ENCODE results near the gene MCCD1. TPM values are rescaled to one million over a fixed set of nuclear protein-coding genes. Genes with fewer than 3 reads are reported as not detected.

Gene MCCD1
- total and polyA plus RNA-seq, 4 donors = 0.33 TPM; not detected in 3

GRCh38 chr6:31541059-31541657, 12.4 kb downstream of the MCCD1 start:
- Histone ChIP-seq H3K36me3 (ENCODE audit: control insufficient read depth, insufficient read depth, low read length) (peaks cover 39% of the 10 kb centered on the region), H3K9me3 (ENCODE audit: control insufficient read depth, insufficient read depth, low read length) (no peaks in the 10 kb centered on the region), H3K27me3 (ENCODE audit: control insufficient read depth, insufficient read depth, low read length) (no peaks in the 10 kb centered on the region), H3K27ac (ENCODE audit: low read depth, low read length) (peak overlapping the region; percentile 97), H3K4me3 (ENCODE audit: low read depth, low read length) (peak overlapping the region; percentile 95), H3K4me1 (ENCODE audit: control insufficient read depth, insufficient read depth, low read length) (peaks cover 36% of the 10 kb centered on the region)
- DNase-seq (ENCODE audit: low read depth in 4 of 6, low spot score in 6 of 6) = peak in 4 of 6 donors; percentile 7 to 55 (median 12)
- 0% methylated on average over 10 of the region's 21 CpGs for WGBS (ENCODE audit: insufficient coverage)

- no peaks in the 10 kb centered on the region for H3K27me3 ChIP-seq (ENCODE audit: control insufficient read depth, insufficient read depth, low read length)
- peak; percentile 93 to 99 (median 97) for DNase-seq (ENCODE audit: low read depth in 4 of 6, low spot score in 6 of 6)
- peak within 1 kb of the TSS; percentile 95 for H3K4me3 ChIP-seq (ENCODE audit: low read depth, low read length)
- peak within 1 kb of the TSS; percentile 97 for H3K27ac ChIP-seq (ENCODE audit: low read depth, low read length)
- WGBS (ENCODE audit: insufficient coverage) = under 1% methylated on average over 38 of the region's 43 CpGs
- H3K9me3 ChIP-seq (ENCODE audit: control insufficient read depth, insufficient read depth, low read length) = no peaks in the 10 kb centered on the region
- H3K36me3 ChIP-seq (ENCODE audit: control insufficient read depth, insufficient read depth, low read length) = peaks cover 33% of the 10 kb centered on the region
- peaks cover 42% of the 10 kb centered on the region for H3K4me1 ChIP-seq (ENCODE audit: control insufficient read depth, insufficient read depth, low read length)
These were observed 13.1 kb downstream of the MCCD1 start, which contains the start of gene DDX39B for GRCh38 chr6:31541658-31542521. Gene DDX39B (minus strand): TSS chr6:31542003. CDS start chr6:31540532, 1,471 bp downstream.

- 97% methylated on average over 5 of the region's 6 CpGs for WGBS (ENCODE audit: insufficient coverage)
- H3K27ac ChIP-seq (ENCODE audit: low read depth, low read length) = no peak overlapping the region
- no peak for DNase-seq (ENCODE audit: low read depth in 4 of 6, low spot score in 6 of 6)
These were observed 14.9 kb downstream of the MCCD1 start for GRCh38 chr6:31543639-31544038.

GRCh38 chr6:31544676-31545075, 15.9 kb downstream of the MCCD1 start:
- WGBS (ENCODE audit: insufficient coverage) = 83% methylated on average over 1 of the region's 2 CpGs
- Histone ChIP-seq H3K27ac (ENCODE audit: low read depth, low read length) (no peak overlapping the region), H3K27me3 (ENCODE audit: control insufficient read depth, insufficient read depth, low read length) (no peaks in the 10 kb centered on the region), H3K4me3 (ENCODE audit: low read depth, low read length) (no peak overlapping the region), H3K9me3 (ENCODE audit: control insufficient read depth, insufficient read depth, low read length) (no peaks in the 10 kb centered on the region), H3K36me3 (ENCODE audit: control insufficient read depth, insufficient read depth, low read length) (peaks cover 17% of the 10 kb centered on the region), H3K4me1 (ENCODE audit: control insufficient read depth, insufficient read depth, low read length) (peaks cover 39% of the 10 kb centered on the region)
- no peak for DNase-seq (ENCODE audit: low read depth in 4 of 6, low spot score in 6 of 6)

More at GRCh38 chr6:31543639-31544038, 14.9 kb downstream of the MCCD1 start:
- Histone ChIP-seq H3K27me3 (ENCODE audit: control insufficient read depth, insufficient read depth, low read length) (no peaks in the 10 kb centered on the region), H3K9me3 (ENCODE audit: control insufficient read depth, insufficient read depth, low read length) (no peaks in the 10 kb centered on the region), H3K4me1 (ENCODE audit: control insufficient read depth, insufficient read depth, low read length) (peaks cover 48% of the 10 kb centered on the region), H3K36me3 (ENCODE audit: control insufficient read depth, insufficient read depth, low read length) (peaks cover 20% of the 10 kb centered on the region), H3K4me3 (ENCODE audit: low read depth, low read length) (no peak overlapping the region)

- WGBS (ENCODE audit: insufficient coverage) = 75% methylated on average over 7 of the region's 7 CpGs
- Histone ChIP-seq H3K9me3 (ENCODE audit: control insufficient read depth, insufficient read depth, low read length) (no peaks in the 10 kb centered on the region), H3K4me3 (ENCODE audit: low read depth, low read length) (no peak overlapping the region), H3K27me3 (ENCODE audit: control insufficient read depth, insufficient read depth, low read length) (no peaks in the 10 kb centered on the region), H3K4me1 (ENCODE audit: control insufficient read depth, insufficient read depth, low read length) (peaks cover 33% of the 10 kb centered on the region), H3K27ac (ENCODE audit: low read depth, low read length) (no peak overlapping the region), H3K36me3 (ENCODE audit: control insufficient read depth, insufficient read depth, low read length) (peaks cover 14% of the 10 kb centered on the region)
- DNase-seq (ENCODE audit: low read depth in 4 of 6, low spot score in 6 of 6) = no peak
These were observed 16.5 kb downstream of the MCCD1 start for GRCh38 chr6:31545291-31545690.

GRCh38 chr6:31546339-31546957, 17.7 kb downstream of the MCCD1 start, which contains the start of gene ATP6V1G2:
Gene ATP6V1G2 (minus strand): TSS chr6:31546608. CDS start chr6:31546559, 49 bp downstream.
- Histone ChIP-seq H3K27ac (ENCODE audit: low read depth, low read length) (peak within 1 kb of the TSS; percentile 83), H3K9me3 (ENCODE audit: control insufficient read depth, insufficient read depth, low read length) (no peaks in the 10 kb centered on the region), H3K27me3 (ENCODE audit: control insufficient read depth, insufficient read depth, low read length) (no peaks in the 10 kb centered on the region), H3K4me3 (ENCODE audit: low read depth, low read length) (peak within 1 kb of the TSS; percentile 62), H3K4me1 (ENCODE audit: control insufficient read depth, insufficient read depth, low read length) (peaks cover 31% of the 10 kb centered on the region), H3K36me3 (ENCODE audit: control insufficient read depth, insufficient read depth, low read length) (peaks cover 24% of the 10 kb centered on the region)
- DNase-seq (ENCODE audit: low read depth in 4 of 6, low spot score in 6 of 6) = peak; percentile 83 to 99 (median 92)
- 2% methylated on average over 9 of the region's 11 CpGs for whole genome bisulfite sequencing (ENCODE audit: insufficient coverage)

- Histone ChIP-seq H3K27me3 (ENCODE audit: control insufficient read depth, insufficient read depth, low read length) (no peaks in the 10 kb centered on the region), H3K36me3 (ENCODE audit: control insufficient read depth, insufficient read depth, low read length) (peaks cover 29% of the 10 kb centered on the region), H3K27ac (ENCODE audit: low read depth, low read length) (peak within 1 kb of the TSS; percentile 83), H3K9me3 (ENCODE audit: control insufficient read depth, insufficient read depth, low read length) (no peaks in the 10 kb centered on the region), H3K4me3 (ENCODE audit: low read depth, low read length) (peak within 1 kb of the TSS; percentile 62), H3K4me1 (ENCODE audit: control insufficient read depth, insufficient read depth, low read length) (peaks cover 29% of the 10 kb centered on the region)
- WGBS (ENCODE audit: insufficient coverage) = under 1% methylated on average over 16 of the region's 25 CpGs
- peak; percentile 90 to 99 (median 94) for DNase-seq (ENCODE audit: low read depth in 4 of 6, low spot score in 6 of 6)
These were observed 18.4 kb downstream of the MCCD1 start, which contains the start of gene NFKBIL1 for GRCh38 chr6:31546958-31547726. Gene NFKBIL1 (plus strand): TSS chr6:31547608. CDS start chr6:31547695, 87 bp downstream.

GRCh38 chr6:31547727-31548543, 19.2 kb downstream of the MCCD1 start:
- DNase-seq (ENCODE audit: low read depth in 4 of 6, low spot score in 6 of 6) = no peak
- peaks cover 31% of the 10 kb centered on the region for H3K36me3 ChIP-seq (ENCODE audit: control insufficient read depth, insufficient read depth, low read length)
- peaks cover 22% of the 10 kb centered on the region for H3K4me1 ChIP-seq (ENCODE audit: control insufficient read depth, insufficient read depth, low read length)
- H3K9me3 ChIP-seq (ENCODE audit: control insufficient read depth, insufficient read depth, low read length) = no peaks in the 10 kb centered on the region
- H3K4me3 ChIP-seq (ENCODE audit: low read depth, low read length) = peak overlapping the region; percentile 62
- H3K27ac ChIP-seq (ENCODE audit: low read depth, low read length) = peak overlapping the region; percentile 83
- no peaks in the 10 kb centered on the region for H3K27me3 ChIP-seq (ENCODE audit: control insufficient read depth, insufficient read depth, low read length)
- 81% methylated on average over 21 of the region's 24 CpGs for WGBS (ENCODE audit: insufficient coverage)
